Hepatocyte (in vitro differentiated cells): Measurements from ENCODE around the gene NUP62.

Experiments used
- EZH2 ChIP-seq: fragments of 200-600 bp; sonication (generic); IDR thresholded peaks from 2 replicates; pipeline ENCODE4 v1.6.1; 2016; ENCODE audit warnings: antibody characterized with exemption, mild to moderate bottlenecking, borderline replicate concordance
- TF ChIP-seq, protein P1 (sequence below): fragments of 200-600 bp; sonication (generic); IDR thresholded peaks from 2 replicates; pipeline ENCODE4 v1.5.1; 2016; ENCODE audit warnings: antibody characterized with exemption, mild to moderate bottlenecking; ENCODE audit not compliant: poor library complexity

DNA sequence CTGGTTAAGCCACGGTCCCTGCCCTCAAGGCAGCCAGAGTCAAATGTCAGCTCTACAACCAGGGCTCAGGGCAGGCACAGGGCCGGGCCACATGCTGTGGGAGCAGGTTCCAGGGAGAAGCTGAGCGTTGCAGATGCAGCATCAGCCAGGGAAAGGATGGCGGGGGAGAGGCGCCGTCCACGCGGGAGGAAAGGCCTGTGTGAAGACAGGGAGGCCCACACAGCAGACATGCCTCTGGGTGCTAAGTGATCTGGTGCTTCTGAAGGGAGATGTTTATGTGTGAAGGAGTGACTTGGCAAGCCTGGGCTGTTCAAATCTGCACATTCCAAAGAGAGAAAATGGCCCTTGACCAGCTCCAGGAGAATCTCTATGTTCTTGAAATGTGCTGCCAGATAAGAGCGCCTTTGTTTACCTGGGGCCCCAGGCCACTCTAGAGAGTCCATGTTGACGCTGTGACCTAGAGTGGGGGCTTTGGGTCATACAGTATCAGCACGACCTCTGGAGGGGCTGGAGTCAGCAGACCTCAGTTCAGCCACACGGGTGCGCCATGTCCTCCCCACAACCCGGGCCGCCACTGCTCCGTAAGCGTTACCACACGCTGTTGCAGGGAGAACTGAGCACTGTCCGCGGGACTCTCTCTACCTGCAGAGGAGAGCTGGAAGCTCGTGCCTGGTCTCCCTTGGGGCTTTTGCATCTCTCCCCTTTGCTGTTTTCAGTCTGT is 16.2 kb downstream of the NUP62 start:
- TF ChIP-seq EZH2 = no peak
- TF ChIP-seq, protein P1, sequence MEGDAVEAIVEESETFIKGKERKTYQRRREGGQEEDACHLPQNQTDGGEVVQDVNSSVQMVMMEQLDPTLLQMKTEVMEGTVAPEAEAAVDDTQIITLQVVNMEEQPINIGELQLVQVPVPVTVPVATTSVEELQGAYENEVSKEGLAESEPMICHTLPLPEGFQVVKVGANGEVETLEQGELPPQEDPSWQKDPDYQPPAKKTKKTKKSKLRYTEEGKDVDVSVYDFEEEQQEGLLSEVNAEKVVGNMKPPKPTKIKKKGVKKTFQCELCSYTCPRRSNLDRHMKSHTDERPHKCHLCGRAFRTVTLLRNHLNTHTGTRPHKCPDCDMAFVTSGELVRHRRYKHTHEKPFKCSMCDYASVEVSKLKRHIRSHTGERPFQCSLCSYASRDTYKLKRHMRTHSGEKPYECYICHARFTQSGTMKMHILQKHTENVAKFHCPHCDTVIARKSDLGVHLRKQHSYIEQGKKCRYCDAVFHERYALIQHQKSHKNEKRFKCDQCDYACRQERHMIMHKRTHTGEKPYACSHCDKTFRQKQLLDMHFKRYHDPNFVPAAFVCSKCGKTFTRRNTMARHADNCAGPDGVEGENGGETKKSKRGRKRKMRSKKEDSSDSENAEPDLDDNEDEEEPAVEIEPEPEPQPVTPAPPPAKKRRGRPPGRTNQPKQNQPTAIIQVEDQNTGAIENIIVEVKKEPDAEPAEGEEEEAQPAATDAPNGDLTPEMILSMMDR = peak; percentile 29
